HG03558 (cell line): ENCODE data around the gene GALC.

Experiments used
- ATAC-seq: cut with Tn5 transposase; IDR thresholded peaks from one replicate; pipeline ENCODE4 v1.9.1; 2021; ENCODE audit warnings: moderate number of reproducible peaks; ENCODE audit not compliant: unreplicated experiment; ENCODE audit errors: extremely low read depth

Gene GALC

GRCh38 chr14:88008039-88008742 lies 15.2 kb upstream of the GALC start:
- no peak for ATAC-seq

- ATAC-seq = no peak
Measured at GRCh38 chr14:88007608-88008007, 14.6 kb upstream of the GALC start.

GRCh38 chr14:88005978-88006851 lies 13.2 kb upstream of the GALC start:
- peak; percentile 89 for ATAC-seq

- peak; percentile 35 for ATAC-seq
Measured at GRCh38 chr14:88005050-88005481, 12.1 kb upstream of the GALC start, which contains the start of gene GPR65. Gene GPR65 (plus strand): TSS chr14:88005135. CDS start chr14:88010848, 5,713 bp downstream.

- ATAC-seq = no peak
Measured at GRCh38 chr14:88004506-88005036, 11.6 kb upstream of the GALC start.

GRCh38 chr14:88003425-88003824 lies 10.4 kb upstream of the GALC start:
- ATAC-seq = no peak

GRCh38 chr14:88002421-88003075 lies 9.6 kb upstream of the GALC start:
- no peak for ATAC-seq

- no peak for ATAC-seq
Measured at GRCh38 chr14:87999277-87999676, 6.3 kb upstream of the GALC start.

- ATAC-seq = no peak
Measured at GRCh38 chr14:87998482-87998881, 5.5 kb upstream of the GALC start.

- no peak for ATAC-seq
Measured at GRCh38 chr14:87996291-87996592, 3.3 kb upstream of the GALC start.

GRCh38 chr14:87995500-87996290 lies 2.7 kb upstream of the GALC start:
- ATAC-seq = no peak

GRCh38 chr14:87994974-87995373 lies 2.0 kb upstream of the GALC start:
- peak; percentile 24 for ATAC-seq

GRCh38 chr14:87992346-87992717 lies 650 bp downstream of the GALC start:
- ATAC-seq = no peak

- no peak for ATAC-seq
Measured at GRCh38 chr14:87990682-87991081, 2.3 kb downstream of the GALC start.

GRCh38 chr14:87989956-87990299 lies 3.1 kb downstream of the GALC start:
- no peak for ATAC-seq

GRCh38 chr14:87989221-87989955 lies 3.6 kb downstream of the GALC start:
- no peak for ATAC-seq

GRCh38 chr14:87979689-87980088 lies 13.3 kb downstream of the GALC start:
- ATAC-seq = no peak

- no peak for ATAC-seq
Measured at GRCh38 chr14:87975636-87976035, 17.3 kb downstream of the GALC start.

- ATAC-seq = peak; percentile 78
Measured at GRCh38 chr14:87971010-87971409, 22.0 kb downstream of the GALC start.

- no peak for ATAC-seq
Measured at GRCh38 chr14:87967496-87967895, 25.5 kb downstream of the GALC start.
